ENCODE data around the gene IL36G. TPM values are rescaled to one million over a fixed set of nuclear protein-coding genes. Genes with fewer than 3 reads are reported as not detected.

IL36G gene
- polyA plus RNA-seq, 1 donor (not counting 4 experiments of a cell fraction or from before 2014, with no cell fraction given) = 20.2 TPM

DNA sequence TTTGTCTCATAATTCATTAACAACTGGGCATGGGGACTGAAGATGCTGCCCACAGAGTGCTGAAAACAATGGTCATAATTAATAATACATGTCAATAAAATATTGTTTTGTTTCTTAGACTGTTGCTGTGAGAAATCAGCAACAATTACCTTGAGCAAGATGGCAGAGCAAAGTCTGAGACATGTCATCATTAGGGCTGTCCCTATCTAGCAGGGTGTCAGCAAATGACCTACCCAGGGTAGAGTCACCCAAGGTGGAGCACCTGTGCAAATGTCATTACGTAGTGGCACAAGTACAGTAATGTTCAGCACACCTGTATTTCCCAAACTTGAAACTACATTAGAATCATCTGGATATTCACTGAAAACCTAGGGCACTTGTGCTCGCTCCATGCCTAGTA lies 16.8 kb downstream of the IL36G start:
- Histone ChIP-seq H3K9me1 (ENCODE audit: control insufficient read depth, extremely low read depth, insufficient read depth, low read length) (no peaks in the 10 kb centered on the region), H3K9ac (ENCODE audit: control insufficient read depth, extremely low read depth, insufficient read depth, low read length) (no peak overlapping the region), H3K27ac (ENCODE audit: control insufficient read depth, insufficient read depth, low read length) (no peak overlapping the region), H4K20me1 (ENCODE audit: control insufficient read depth, extremely low read depth, insufficient read depth, low read length) (no peaks in the 10 kb centered on the region), H3K4me1 (ENCODE audit: control insufficient read depth, extremely low read depth, insufficient read depth, low read length) (no peaks in the 10 kb centered on the region), H2AFZ (ENCODE audit: control insufficient read depth, low read length) (no peak overlapping the region), H3K4me2 (ENCODE audit: control insufficient read depth, extremely low read depth, insufficient read depth, low read depth, low read length) (no peak overlapping the region), H3K27me3 (ENCODE audit: control insufficient read depth, extremely low read depth, insufficient read depth, low read length) (no peaks in the 10 kb centered on the region), H3K36me3 (ENCODE audit: control insufficient read depth in 2 of 2, extremely low read depth in 1 of 2, insufficient read depth in 2 of 2, low read length in 2 of 2) (no peaks in the 10 kb centered on the region), H3K4me3 (ENCODE audit: control insufficient read depth in 2 of 3, extremely low read depth in 1 of 3, insufficient read depth in 2 of 3, low read depth in 1 of 3, low read length in 3 of 3) (no peak overlapping the region), H3K9me3 (ENCODE audit: control insufficient read depth, low read depth, low read length) (peaks cover 4% of the 10 kb centered on the region), H3K79me2 (ENCODE audit: control insufficient read depth, insufficient read depth, low read length) (no peaks in the 10 kb centered on the region)
- DNase-seq (ENCODE audit: low read depth, low spot score) (no peak), FAIRE-seq (no peak)
- TF ChIP-seq EZH2 (IDR thresholded peaks at IDR 0.05; ENCODE audit: low read length) = no peak
- TF ChIP-seq, protein P1, sequence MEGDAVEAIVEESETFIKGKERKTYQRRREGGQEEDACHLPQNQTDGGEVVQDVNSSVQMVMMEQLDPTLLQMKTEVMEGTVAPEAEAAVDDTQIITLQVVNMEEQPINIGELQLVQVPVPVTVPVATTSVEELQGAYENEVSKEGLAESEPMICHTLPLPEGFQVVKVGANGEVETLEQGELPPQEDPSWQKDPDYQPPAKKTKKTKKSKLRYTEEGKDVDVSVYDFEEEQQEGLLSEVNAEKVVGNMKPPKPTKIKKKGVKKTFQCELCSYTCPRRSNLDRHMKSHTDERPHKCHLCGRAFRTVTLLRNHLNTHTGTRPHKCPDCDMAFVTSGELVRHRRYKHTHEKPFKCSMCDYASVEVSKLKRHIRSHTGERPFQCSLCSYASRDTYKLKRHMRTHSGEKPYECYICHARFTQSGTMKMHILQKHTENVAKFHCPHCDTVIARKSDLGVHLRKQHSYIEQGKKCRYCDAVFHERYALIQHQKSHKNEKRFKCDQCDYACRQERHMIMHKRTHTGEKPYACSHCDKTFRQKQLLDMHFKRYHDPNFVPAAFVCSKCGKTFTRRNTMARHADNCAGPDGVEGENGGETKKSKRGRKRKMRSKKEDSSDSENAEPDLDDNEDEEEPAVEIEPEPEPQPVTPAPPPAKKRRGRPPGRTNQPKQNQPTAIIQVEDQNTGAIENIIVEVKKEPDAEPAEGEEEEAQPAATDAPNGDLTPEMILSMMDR (optimal IDR thresholded peaks at IDR 0.05 in 1 of 3, IDR thresholded peaks at IDR 0.05 in 1 of 3, conservative IDR thresholded peaks at IDR 0.05 in 1 of 3; ENCODE audit: extremely low read depth in 1 of 3, insufficient read depth in 2 of 3, low read length in 3 of 3) = no peak
- dilution Hi-C loops (cut with MboI; ENCODE audit: extremely low pct_ligation_motif_present, low sequenced_read_pairs) = no loop called here

DNA sequence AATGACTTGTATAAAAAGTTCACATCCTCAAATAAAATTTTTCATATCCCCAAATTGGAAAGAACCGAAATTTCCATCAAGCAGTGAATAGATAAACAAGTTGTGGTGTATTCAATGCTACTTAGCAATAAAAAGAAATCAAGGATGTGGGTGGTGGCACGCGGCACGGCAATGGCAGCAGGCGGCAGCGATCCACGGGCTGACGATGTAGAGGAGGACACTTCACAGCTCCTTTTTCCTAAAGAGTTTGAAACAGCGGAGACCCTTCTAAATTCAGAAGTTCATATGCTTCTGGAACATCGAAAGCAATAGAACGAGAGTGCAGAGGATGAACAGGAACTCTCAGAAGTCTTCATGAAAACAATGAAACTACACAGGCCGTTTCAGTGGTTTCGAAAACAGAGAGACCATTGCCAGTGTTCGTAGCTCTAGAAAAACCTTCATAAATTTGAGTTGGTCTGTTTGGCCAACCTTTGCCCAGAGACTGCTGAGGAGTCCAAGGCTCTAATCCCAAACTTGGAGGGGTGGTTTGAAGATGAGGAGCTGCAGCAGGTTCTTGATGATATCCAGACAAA lies 17.6 kb downstream of the IL36G start:
- H4K20me1 ChIP-seq (ENCODE audit: control insufficient read depth, extremely low read depth, insufficient read depth, low read length) = no peaks in the 10 kb centered on the region
- H2AFZ ChIP-seq (ENCODE audit: control insufficient read depth, low read length) = no peak overlapping the region
- H3K9me1 ChIP-seq (ENCODE audit: control insufficient read depth, extremely low read depth, insufficient read depth, low read length) = no peaks in the 10 kb centered on the region
- H3K4me1 ChIP-seq (ENCODE audit: control insufficient read depth, extremely low read depth, insufficient read depth, low read length) = no peaks in the 10 kb centered on the region
- TF ChIP-seq, protein P1 (optimal IDR thresholded peaks at IDR 0.05 in 1 of 3, IDR thresholded peaks at IDR 0.05 in 1 of 3, conservative IDR thresholded peaks at IDR 0.05 in 1 of 3; ENCODE audit: extremely low read depth in 1 of 3, insufficient read depth in 2 of 3, low read length in 3 of 3) = no peak
- no peak for TF ChIP-seq EZH2 (IDR thresholded peaks at IDR 0.05; ENCODE audit: low read length)
- peaks cover 4% of the 10 kb centered on the region for H3K9me3 ChIP-seq (ENCODE audit: control insufficient read depth, low read depth, low read length)
- H3K4me2 ChIP-seq (ENCODE audit: control insufficient read depth, extremely low read depth, insufficient read depth, low read depth, low read length) = no peak overlapping the region
- H3K79me2 ChIP-seq (ENCODE audit: control insufficient read depth, insufficient read depth, low read length) = no peaks in the 10 kb centered on the region
- no peak for DNase-seq (ENCODE audit: low read depth, low spot score)
- H3K27ac ChIP-seq (ENCODE audit: control insufficient read depth, insufficient read depth, low read length) = no peak overlapping the region
- FAIRE-seq = no peak
- H3K9ac ChIP-seq (ENCODE audit: control insufficient read depth, extremely low read depth, insufficient read depth, low read length) = no peak overlapping the region
- dilution Hi-C loops (cut with MboI; ENCODE audit: extremely low pct_ligation_motif_present, low sequenced_read_pairs) = no loop called here
- no peaks in the 10 kb centered on the region for H3K27me3 ChIP-seq (ENCODE audit: control insufficient read depth, extremely low read depth, insufficient read depth, low read length)
- H3K4me3 ChIP-seq (ENCODE audit: control insufficient read depth in 2 of 3, extremely low read depth in 1 of 3, insufficient read depth in 2 of 3, low read depth in 1 of 3, low read length in 3 of 3) = no peak overlapping the region
- no peaks in the 10 kb centered on the region for H3K36me3 ChIP-seq (ENCODE audit: control insufficient read depth in 2 of 2, extremely low read depth in 1 of 2, insufficient read depth in 2 of 2, low read length in 2 of 2)
